Measurements from ENCODE around the gene PROCA1. TPM values are rescaled to one million over a fixed set of nuclear protein-coding genes. Genes with fewer than 3 reads are reported as not detected.

The PROCA1 gene
- total and polyA plus RNA-seq, 2 of the 8 experiments (the other 6 are each of a cell fraction or from before 2014, with no cell fraction given) = 21.2 to 26.3 TPM

DNA sequence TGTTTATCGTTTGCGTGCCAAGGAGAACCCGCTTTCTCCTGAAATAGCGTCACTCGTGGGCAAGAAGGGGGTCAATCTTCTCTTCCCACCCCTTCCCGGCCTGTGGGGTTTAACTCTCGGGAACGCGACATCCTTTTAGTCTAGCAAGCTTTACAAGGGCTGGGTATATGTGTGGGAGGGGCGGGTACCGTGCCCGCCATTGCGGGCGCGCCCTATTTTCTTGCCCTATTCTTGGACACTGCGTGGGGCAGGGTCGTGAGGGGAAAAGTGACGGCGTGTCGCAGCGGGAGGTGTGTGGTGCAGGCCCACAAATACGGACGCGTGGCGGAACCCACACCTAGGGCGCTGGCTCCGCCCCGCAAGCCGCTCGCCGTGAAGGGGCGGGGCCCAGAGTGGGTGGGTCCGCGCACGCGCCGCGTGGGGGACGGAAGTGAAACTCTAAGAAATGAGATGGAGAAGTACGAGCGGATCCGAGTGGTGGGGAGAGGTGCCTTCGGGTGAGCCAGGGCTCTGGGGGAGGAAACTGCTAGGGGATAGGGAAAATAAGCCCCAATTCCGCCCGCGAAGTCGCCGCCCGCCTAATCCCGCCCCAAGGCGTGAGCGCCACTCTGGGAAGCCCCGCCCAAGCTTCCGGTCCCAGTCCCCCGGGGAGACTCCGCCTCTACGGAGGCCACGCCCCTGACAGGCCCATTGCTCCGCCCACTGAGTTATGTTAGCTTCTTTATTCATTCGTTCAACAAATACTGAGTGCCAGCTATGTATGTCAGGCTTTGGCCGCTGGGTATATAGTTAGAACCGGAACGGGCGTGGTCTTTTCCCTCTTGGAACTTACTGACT, 16.9 kb upstream of the PROCA1 start, which contains the start of gene NEK8:
NEK8 (plus strand) TSS at position 425 of the 837 bp plus-strand sequence; CDS start at position 451, 26 bp downstream.
- H3K79me2 ChIP-seq (ENCODE audit: control insufficient read depth in 1 of 2, insufficient read depth in 2 of 2, low read length in 2 of 2) = peaks cover 0 to 7% of the 10 kb centered on the region in 2 experiments; a peak in 1 of 4 replicates
- ChIA-PET CTCF (ENCODE audit: partially characterized antibody) (interaction anchor here (0.9 to 16.9 kb wide), 23 partner anchors 13 to 389 kb away, joined by 3 to 316 read pairs (median 9); partner anchors contain the start of genes DHRS13, FLOT2, PROCA1 and TRAF4), POLR2A (ENCODE audit: partially characterized antibody) (interaction anchor here (0.6 to 17.6 kb wide), 25 partner anchors 9 to 1199 kb away, joined by 3 to 813 read pairs (median 5); partner anchors contain the start of genes BLTP2, DHRS13, FLOT2 and PHF12)
- no peaks in the 10 kb centered on the region for H3K27me3 ChIP-seq (replicated peaks in 1 of 4; ENCODE audit: control insufficient read depth in 3 of 4, extremely low read depth in 1 of 4, insufficient read depth in 3 of 4, low read length in 3 of 4)
- H2AFZ ChIP-seq (ENCODE audit: low read length) = no peak within 1 kb of the TSS
- H3K4me2 ChIP-seq (ENCODE audit: insufficient read depth in 1 of 2, low read depth in 2 of 2, low read length in 2 of 2) = peak within 1 kb of the TSS; percentile 70 to 80
- H2BK15ac ChIP-seq (ENCODE audit: low read length) = peak within 1 kb of the TSS; percentile 72; the same call in 1 of the 2 replicates
- no peaks in the 10 kb centered on the region for H3K9me3 ChIP-seq (ENCODE audit: insufficient read depth in 2 of 2, low read depth in 1 of 2, low read length in 1 of 2)
- H2BK20ac ChIP-seq (ENCODE audit: low read length) = peak within 1 kb of the TSS; percentile 86; the same call in 1 of the 2 replicates
- H2BK120ac ChIP-seq (replicated peaks; ENCODE audit: low read depth, low read length) = peak within 1 kb of the TSS; percentile 92
- no peak within 1 kb of the TSS for H3K14ac ChIP-seq (ENCODE audit: insufficient read length)
- 0 out of 7 replicates have a peak, but pooled peaks cover 0 to 4% (median 0%) of the 10 kb centered on the region in 4 experiments for H3K4me1 ChIP-seq (replicated peaks in 1 of 4; ENCODE audit: control insufficient read depth in 3 of 4, insufficient read depth in 4 of 4, low read length in 3 of 4)
- DNase-seq (ENCODE audit: low read depth in 1 of 2, low spot score in 2 of 2) (peak in 1 of 2 experiments; percentile 99), FAIRE-seq (no peak)
- peak within 1 kb of the TSS; percentile 99 for H3K18ac ChIP-seq (ENCODE audit: extremely low read depth, low read length)
- peaks cover 13% of the 10 kb centered on the region; the same call in 1 of the 2 replicates for H3K23me2 ChIP-seq (ENCODE audit: low read depth, low read length)
- H4K5ac ChIP-seq (ENCODE audit: insufficient read length, low read depth, low read length) = peak within 1 kb of the TSS; percentile 96
- WGBS, 2 experiments (ENCODE audit: extremely low coverage in 1 of 2, insufficient coverage in 1 of 2, insufficient read length in 1 of 2, insufficient replicate concordance in 2 of 2, low coverage in 1 of 2, low lambda C conversion rate in 2 of 2, missing lambda C conversion rate in 1 of 2) = 3% methylated on average over 47 of the region's 64 CpGs; no CpG with 5 or more reads in 1 of the 2 experiments
- H3K27ac ChIP-seq (ENCODE audit: low read depth, low read length) = peak within 1 kb of the TSS; percentile 93
- H2AK5ac ChIP-seq (ENCODE audit: low read depth, low read length) = peak within 1 kb of the TSS; percentile 60; the same call in 1 of the 2 replicates
- H3K9ac ChIP-seq (replicated peaks in 1 of 4; ENCODE audit: extremely low read depth in 1 of 4, low read depth in 3 of 4, low read length in 3 of 4) = peak within 1 kb of the TSS; percentile 79 to 89 (median 86)
- peaks cover under 1 to 16% (median 12%) of the 10 kb centered on the region in 4 experiments for H3K36me3 ChIP-seq (ENCODE audit: control insufficient read depth in 2 of 4, insufficient read depth in 4 of 4, low read length in 3 of 4)
- peak within 1 kb of the TSS; percentile 81 to 97 (median 89) for H3K4me3 ChIP-seq (ENCODE audit: extremely low read depth in 1 of 4, insufficient read depth in 2 of 4, low read depth in 3 of 4, low read length in 4 of 4)
- peak within 1 kb of the TSS; percentile 96 for H4K91ac ChIP-seq (replicated peaks; ENCODE audit: insufficient read length, low read length)
- H4K8ac ChIP-seq (ENCODE audit: extremely low read depth, insufficient read depth, low read length) = peak within 1 kb of the TSS; percentile 97
- H4K20me1 ChIP-seq (replicated peaks in 1 of 2; ENCODE audit: control insufficient read depth in 1 of 2, insufficient read depth in 2 of 2, low read length in 2 of 2) = peaks cover 0 to 3% of the 10 kb centered on the region in 2 experiments
- peak within 1 kb of the TSS; percentile 99 for H3K4ac ChIP-seq (replicated peaks; ENCODE audit: insufficient read length, low read depth, low read length)
- H2BK5ac ChIP-seq (ENCODE audit: low read depth, low read length) = peak within 1 kb of the TSS; percentile 99
- H2BK12ac ChIP-seq (ENCODE audit: low read depth, low read length) = peak within 1 kb of the TSS; percentile 94
- peak within 1 kb of the TSS; percentile 32 for H3K23ac ChIP-seq (ENCODE audit: insufficient read length)
- no peaks in the 10 kb centered on the region; the same call in 1 of the 2 replicates for H3K79me1 ChIP-seq (ENCODE audit: low read depth, low read length)
- peak within 1 kb of the TSS; percentile 95 for H3K56ac ChIP-seq (replicated peaks; ENCODE audit: insufficient read length, low read depth, low read length)
- TF ChIP-seq NRF1 (IDR thresholded peaks at IDR 0.05; ENCODE audit: low read depth, low read length) (0 out of 2 replicates have a peak, but pooled peaks have one; percentile 10), HDAC2 (IDR thresholded peaks at IDR 0.05; ENCODE audit: borderline replicate concordance in 1 of 2, low read depth in 2 of 2, low read length in 2 of 2) (peak in 1 of 2 experiments; percentile 75; a peak in 1 of 4 replicates), JUN (IDR thresholded peaks at IDR 0.05; ENCODE audit: low read depth, low read length) (no peak), CHD1 (IDR thresholded peaks at IDR 0.05; ENCODE audit: low read depth, low read length) (no peak), GABPA (IDR thresholded peaks at IDR 0.05; ENCODE audit: borderline replicate concordance, insufficient read depth, low read length) (0 out of 2 replicates have a peak, but pooled peaks have one; percentile 20), TCF12 (IDR thresholded peaks at IDR 0.05; ENCODE audit: low read depth, low read length) (no peak), POLR2A (IDR thresholded peaks at IDR 0.05; ENCODE audit: control extremely low read depth in 1 of 2, low read depth in 2 of 2, low read length in 2 of 2) (peak in 1 of 2 experiments; percentile 69; a peak in 1 of 3 replicates), RXRA (IDR thresholded peaks at IDR 0.05; ENCODE audit: insufficient read depth, low read depth, low read length) (no peak), KDM5A (IDR thresholded peaks at IDR 0.05; ENCODE audit: low read length) (no peak)
- TF ChIP-seq, protein P1, sequence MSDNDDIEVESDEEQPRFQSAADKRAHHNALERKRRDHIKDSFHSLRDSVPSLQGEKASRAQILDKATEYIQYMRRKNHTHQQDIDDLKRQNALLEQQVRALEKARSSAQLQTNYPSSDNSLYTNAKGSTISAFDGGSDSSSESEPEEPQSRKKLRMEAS (IDR thresholded peaks at IDR 0.05) = 0 out of 2 replicates have a peak, but pooled peaks have one; percentile 28
